ES-I3 (cell line): ENCODE data around the gene SURF4.

Source experiments
- H3K36me3 ChIP-seq: 2 replicates; pipeline ENCODE4 v1.6.1; 2013; ENCODE audit warnings: mild to moderate bottlenecking, low read length, control low read depth, moderate library complexity; ENCODE audit not compliant: insufficient read depth
- H3K4me1 ChIP-seq: 2 replicates; pipeline ENCODE4 v1.6.1; 2013; ENCODE audit warnings: mild to moderate bottlenecking, control low read depth, low read length; ENCODE audit not compliant: insufficient read depth
- H3K9ac ChIP-seq: 2 replicates; pipeline ENCODE4 v1.6.1; 2013; ENCODE audit warnings: low read depth, mild to moderate bottlenecking, low read length, moderate library complexity
- H3K9me3 ChIP-seq: 2 replicates; pipeline ENCODE4 v1.6.1; 2013; ENCODE audit warnings: mild to moderate bottlenecking, low read length, moderate library complexity; ENCODE audit not compliant: control insufficient read depth, insufficient read depth

SURF4 gene

GRCh38 chr9:133374612-133375115 lies 1.2 kb downstream of the SURF4 start:
- Histone ChIP-seq H3K36me3 (0 out of 2 replicates have a peak, but pooled peaks cover 4% of the 10 kb centered on the region), H3K9ac (peak overlapping the region; percentile 86), H3K4me1 (no peaks in the 10 kb centered on the region; the same call in 1 of the 2 replicates), H3K9me3 (no peaks in the 10 kb centered on the region)

GRCh38 chr9:133372144-133372543 lies 3.7 kb downstream of the SURF4 start:
- H3K4me1 ChIP-seq: no peaks in the 10 kb centered on the region; the same call in 1 of the 2 replicates
- peaks cover 8% of the 10 kb centered on the region; the same call in 1 of the 2 replicates for H3K36me3 ChIP-seq
- no peak overlapping the region for H3K9ac ChIP-seq
- no peaks in the 10 kb centered on the region for H3K9me3 ChIP-seq

- Histone ChIP-seq H3K9ac (no peak overlapping the region), H3K36me3 (peaks cover 8% of the 10 kb centered on the region; the same call in 1 of the 2 replicates), H3K4me1 (no peaks in the 10 kb centered on the region; the same call in 1 of the 2 replicates), H3K9me3 (no peaks in the 10 kb centered on the region)
Measured at GRCh38 chr9:133371261-133371711, 4.6 kb downstream of the SURF4 start.

GRCh38 chr9:133370685-133371084 lies 5.2 kb downstream of the SURF4 start:
- Histone ChIP-seq H3K36me3 (peaks cover 11% of the 10 kb centered on the region; the same call in 1 of the 2 replicates), H3K4me1 (no peaks in the 10 kb centered on the region; the same call in 1 of the 2 replicates), H3K9me3 (no peaks in the 10 kb centered on the region), H3K9ac (no peak overlapping the region)

GRCh38 chr9:133369933-133370332 lies 5.9 kb downstream of the SURF4 start:
- H3K36me3 ChIP-seq: peaks cover 17% of the 10 kb centered on the region
- no peaks in the 10 kb centered on the region; the same call in 1 of the 2 replicates for H3K4me1 ChIP-seq
- no peak overlapping the region for H3K9ac ChIP-seq
- H3K9me3 ChIP-seq: no peaks in the 10 kb centered on the region

GRCh38 chr9:133369422-133369821 lies 6.4 kb downstream of the SURF4 start:
- H3K9me3 ChIP-seq: no peaks in the 10 kb centered on the region
- H3K9ac ChIP-seq: no peak overlapping the region
- H3K36me3 ChIP-seq: peaks cover 17% of the 10 kb centered on the region
- no peaks in the 10 kb centered on the region; the same call in 1 of the 2 replicates for H3K4me1 ChIP-seq

GRCh38 chr9:133368249-133368881 lies 7.5 kb downstream of the SURF4 start:
- Histone ChIP-seq H3K9me3 (no peaks in the 10 kb centered on the region), H3K9ac (no peak overlapping the region), H3K4me1 (no peaks in the 10 kb centered on the region; the same call in 1 of the 2 replicates), H3K36me3 (peaks cover 17% of the 10 kb centered on the region)

- H3K9me3 ChIP-seq: no peaks in the 10 kb centered on the region
- H3K9ac ChIP-seq: no peak overlapping the region
- H3K36me3 ChIP-seq: peaks cover 17% of the 10 kb centered on the region
- no peaks in the 10 kb centered on the region; the same call in 1 of the 2 replicates for H3K4me1 ChIP-seq
Measured at GRCh38 chr9:133367778-133368177, 8.1 kb downstream of the SURF4 start.

GRCh38 chr9:133367221-133367620 lies 8.6 kb downstream of the SURF4 start:
- no peaks in the 10 kb centered on the region; the same call in 1 of the 2 replicates for H3K4me1 ChIP-seq
- no peaks in the 10 kb centered on the region for H3K9me3 ChIP-seq
- no peak overlapping the region for H3K9ac ChIP-seq
- H3K36me3 ChIP-seq: peaks cover 17% of the 10 kb centered on the region

- no peaks in the 10 kb centered on the region for H3K4me1 ChIP-seq
- no peak overlapping the region for H3K9ac ChIP-seq
- no peaks in the 10 kb centered on the region for H3K9me3 ChIP-seq
- peaks cover 18% of the 10 kb centered on the region for H3K36me3 ChIP-seq
Measured at GRCh38 chr9:133366435-133366834, 9.4 kb downstream of the SURF4 start.

GRCh38 chr9:133362359-133363044 lies 13.4 kb downstream of the SURF4 start:
- Histone ChIP-seq H3K9me3 (no peaks in the 10 kb centered on the region), H3K36me3 (peaks cover 19% of the 10 kb centered on the region), H3K4me1 (no peaks in the 10 kb centered on the region), H3K9ac (no peak overlapping the region)

- Histone ChIP-seq H3K9ac (no peak overlapping the region), H3K36me3 (peaks cover 19% of the 10 kb centered on the region), H3K4me1 (no peaks in the 10 kb centered on the region), H3K9me3 (no peaks in the 10 kb centered on the region)
Measured at GRCh38 chr9:133361507-133362092, 14.3 kb downstream of the SURF4 start.

GRCh38 chr9:133360400-133361393 lies 15.2 kb downstream of the SURF4 start:
- H3K9me3 ChIP-seq: no peaks in the 10 kb centered on the region
- H3K9ac ChIP-seq: no peak overlapping the region
- H3K4me1 ChIP-seq: no peaks in the 10 kb centered on the region
- peaks cover 16% of the 10 kb centered on the region for H3K36me3 ChIP-seq
